Loucy (cell line): Measurements from ENCODE around the gene SCGB3A2.

Source experiments
- H2AFZ ChIP-seq: fragments of 200-600 bp; sonication (generic); 2 replicates; pipeline ENCODE4 v1.6.0; 2016; ENCODE audit warnings: antibody characterized with exemption, mild to moderate bottlenecking, low read length, moderate library complexity
- H3F3A ChIP-seq: fragments of 200-600 bp; 2 replicates; pipeline ENCODE4 v1.6.0; 2016; ENCODE audit warnings: antibody characterized with exemption, low read depth, mild to moderate bottlenecking
- H3K27me3 ChIP-seq: fragments of 200-600 bp; sonication (generic); 2 replicates; pipeline ENCODE4 v1.6.1; 2014; ENCODE audit warnings: low read length, mild to moderate bottlenecking; ENCODE audit not compliant: insufficient read depth, poor library complexity, severe bottlenecking
- H3K36me3 ChIP-seq: fragments of 200-600 bp; sonication (generic); 2 replicates; pipeline ENCODE4 v1.6.1; 2016; ENCODE audit warnings: low read length; ENCODE audit not compliant: insufficient read depth
- H3K4me1 ChIP-seq: fragments of 200-600 bp; sonication (generic); 2 replicates; pipeline ENCODE4 v1.5.1; 2014; ENCODE audit warnings: low read length, mild to moderate bottlenecking; ENCODE audit not compliant: insufficient read depth, poor library complexity, severe bottlenecking
- H3K4me2 ChIP-seq: fragments of 200-600 bp; sonication (generic); 2 replicates; pipeline ENCODE4 v1.6.0; 2014; ENCODE audit warnings: antibody characterized with exemption, low read length, low read depth, mild to moderate bottlenecking; ENCODE audit not compliant: poor library complexity, severe bottlenecking
- H3K4me3 ChIP-seq: fragments of 200-600 bp; sonication (generic); 2 replicates; pipeline ENCODE4 v1.5.1; 2014; ENCODE audit warnings: low read length, mild to moderate bottlenecking, mixed read lengths; ENCODE audit not compliant: poor library complexity, severe bottlenecking
- H3K79me2 ChIP-seq: fragments of 200-600 bp; sonication (generic); 2 replicates; pipeline ENCODE4 v1.6.1; 2014; ENCODE audit warnings: low read length; ENCODE audit not compliant: insufficient read depth
- H3K9ac ChIP-seq: fragments of 200-600 bp; sonication (generic); 2 replicates; pipeline ENCODE4 v1.6.0; 2014; ENCODE audit warnings: mild to moderate bottlenecking, low read depth, low read length, moderate library complexity; ENCODE audit not compliant: poor library complexity, severe bottlenecking
- H3K9me2 ChIP-seq: fragments of 200-600 bp; sonication (generic); replicated peaks from 2 replicates; pipeline ENCODE4 v1.6.1; 2016; ENCODE audit warnings: low read depth, low read length, mixed read lengths
- H3K9me3 ChIP-seq: fragments of 200-600 bp; sonication (generic); 2 replicates; pipeline ENCODE4 v1.6.1; 2014; ENCODE audit warnings: mild to moderate bottlenecking, antibody characterized with exemption, low read length, low read depth; ENCODE audit not compliant: insufficient read depth
- H4K20me1 ChIP-seq: fragments of 200-600 bp; sonication (generic); 2 replicates; pipeline ENCODE4 v1.6.0; 2014; ENCODE audit warnings: antibody characterized with exemption, low read length, mild to moderate bottlenecking; ENCODE audit not compliant: insufficient read depth, poor library complexity, severe bottlenecking
- CTCF ChIP-seq: fragments of 200-600 bp; sonication (generic); conservative IDR thresholded peaks from 2 replicates; pipeline ENCODE4 v1.5.1; 2014; ENCODE audit warnings: mild to moderate bottlenecking, antibody characterized with exemption, low read length
- EZH2phosphoT487 ChIP-seq: fragments of 200-600 bp; IDR thresholded peaks from 2 replicates; pipeline ENCODE4 v1.6.1; 2018; ENCODE audit warnings: antibody characterized with exemption, mild to moderate bottlenecking, moderate library complexity, borderline replicate concordance

The SCGB3A2 gene

GRCh38 chr5:147853372-147853987 is 25.0 kb upstream of the SCGB3A2 start:
- Histone ChIP-seq H3K79me2 (no peaks in the 10 kb centered on the region), H3K36me3 (no peaks in the 10 kb centered on the region), H3F3A (no peaks in the 10 kb centered on the region), H2AFZ (no peak overlapping the region), H3K9ac (no peak overlapping the region), H3K27me3 (no peaks in the 10 kb centered on the region), H4K20me1 (no peaks in the 10 kb centered on the region), H3K9me2 (no peaks in the 10 kb centered on the region), H3K4me2 (no peak overlapping the region), H3K4me1 (no peaks in the 10 kb centered on the region), H3K9me3 (no peaks in the 10 kb centered on the region), H3K4me3 (no peak overlapping the region)
- no peak for TF ChIP-seq CTCF
- no peak for TF ChIP-seq EZH2phosphoT487

- Histone ChIP-seq H3K4me3 (no peak overlapping the region), H2AFZ (no peak overlapping the region), H4K20me1 (no peaks in the 10 kb centered on the region), H3K4me2 (no peak overlapping the region), H3F3A (no peaks in the 10 kb centered on the region), H3K36me3 (no peaks in the 10 kb centered on the region), H3K79me2 (no peaks in the 10 kb centered on the region), H3K9me2 (no peaks in the 10 kb centered on the region), H3K4me1 (no peaks in the 10 kb centered on the region), H3K27me3 (no peaks in the 10 kb centered on the region), H3K9ac (no peak overlapping the region), H3K9me3 (no peaks in the 10 kb centered on the region)
- TF ChIP-seq EZH2phosphoT487: no peak
- TF ChIP-seq CTCF: no peak
Observed at GRCh38 chr5:147854331-147854730, 24.2 kb upstream of the SCGB3A2 start.

- Histone ChIP-seq H3K9me2 (no peaks in the 10 kb centered on the region), H3K9me3 (no peaks in the 10 kb centered on the region), H3F3A (no peaks in the 10 kb centered on the region), H3K36me3 (no peaks in the 10 kb centered on the region), H3K4me1 (no peaks in the 10 kb centered on the region), H3K4me2 (no peak overlapping the region), H3K4me3 (no peak overlapping the region), H3K27me3 (no peaks in the 10 kb centered on the region), H2AFZ (no peak overlapping the region), H4K20me1 (no peaks in the 10 kb centered on the region), H3K9ac (no peak overlapping the region), H3K79me2 (no peaks in the 10 kb centered on the region)
- TF ChIP-seq EZH2phosphoT487 (no peak), CTCF (no peak)
Observed at GRCh38 chr5:147854894-147855773, 23.4 kb upstream of the SCGB3A2 start.
